NCI-H460 (cell line): ENCODE results near the gene PPFIBP1. TPM values are rescaled to one million over a fixed set of nuclear protein-coding genes. Genes with fewer than 3 reads are reported as not detected.
A peak's percentile ranks its signal among the peaks of the same experiment; 100 is the strongest.
"Not testable (repeated sequence)": the region's sequence is repeated elsewhere in the genome, so short reads cannot be mapped to it uniquely, and the experiment has no call there.

ENCODE experiments used
- DNase-seq: peaks from one replicate; pipeline ENCODE4 v3.0.0-alpha.2; 2016; ENCODE audit warnings: low read depth; ENCODE audit errors: extremely low read depth
- total RNA-seq: library from RNA; depleted of rRNA; stranded (reverse); fragments of >200 nt; shearing (Covaris generic); gene quantifications from 2 replicates; pipeline ENCODE4 v1.2.3, GENCODE V29; 2014

PPFIBP1 gene
- total RNA-seq, 1 experiment from 2014 or later = 75.1 TPM

GRCh38 chr12:27644158-27644845 lies 120.3 kb downstream of the PPFIBP1 start:
- no peak for DNase-seq

DNA sequence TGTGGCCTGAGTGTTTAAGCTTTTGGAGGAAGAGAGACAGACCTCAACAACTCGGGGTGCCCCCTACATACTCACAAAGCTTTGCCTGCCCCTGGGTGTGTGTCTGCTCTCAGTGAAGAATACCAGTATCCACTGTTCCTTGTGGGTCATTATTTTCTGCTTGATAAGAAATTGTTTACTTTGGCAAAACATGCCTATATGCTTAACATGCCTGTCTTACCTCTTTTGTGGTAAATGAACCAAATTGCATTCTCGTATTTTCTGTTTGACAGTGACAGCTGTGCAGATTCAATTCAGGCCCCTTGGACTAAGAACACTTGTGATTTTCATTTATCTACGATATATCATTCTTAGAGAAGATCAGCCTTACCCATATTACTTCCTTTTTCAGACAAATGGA lies 121.7 kb downstream of the PPFIBP1 start:
- DNase-seq = no peak

GRCh38 chr12:27646149-27646548 lies 122.1 kb downstream of the PPFIBP1 start:
- no peak for DNase-seq

DNA sequence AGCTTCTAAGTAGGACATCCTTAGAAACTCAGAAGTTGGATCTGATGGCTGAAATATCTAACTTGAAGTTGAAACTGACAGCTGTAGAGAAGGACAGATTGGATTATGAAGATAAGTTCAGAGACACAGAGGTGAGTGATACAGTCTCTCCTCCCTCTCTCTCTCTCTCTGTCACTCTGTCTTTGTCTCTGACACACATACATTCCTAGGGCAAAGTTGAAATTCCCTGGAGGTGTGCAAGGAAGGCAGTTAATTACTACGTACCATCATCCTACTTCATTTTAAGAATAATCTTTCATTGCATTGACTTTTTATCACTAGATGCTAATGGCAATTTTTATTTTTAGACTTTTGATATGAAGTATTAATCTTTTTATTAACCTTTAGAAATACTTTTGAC lies 126.0 kb downstream of the PPFIBP1 start:
- DNase-seq = no peak

- DNase-seq = no peak
These were observed 127.2 kb downstream of the PPFIBP1 start for GRCh38 chr12:27651201-27651600.

DNA sequence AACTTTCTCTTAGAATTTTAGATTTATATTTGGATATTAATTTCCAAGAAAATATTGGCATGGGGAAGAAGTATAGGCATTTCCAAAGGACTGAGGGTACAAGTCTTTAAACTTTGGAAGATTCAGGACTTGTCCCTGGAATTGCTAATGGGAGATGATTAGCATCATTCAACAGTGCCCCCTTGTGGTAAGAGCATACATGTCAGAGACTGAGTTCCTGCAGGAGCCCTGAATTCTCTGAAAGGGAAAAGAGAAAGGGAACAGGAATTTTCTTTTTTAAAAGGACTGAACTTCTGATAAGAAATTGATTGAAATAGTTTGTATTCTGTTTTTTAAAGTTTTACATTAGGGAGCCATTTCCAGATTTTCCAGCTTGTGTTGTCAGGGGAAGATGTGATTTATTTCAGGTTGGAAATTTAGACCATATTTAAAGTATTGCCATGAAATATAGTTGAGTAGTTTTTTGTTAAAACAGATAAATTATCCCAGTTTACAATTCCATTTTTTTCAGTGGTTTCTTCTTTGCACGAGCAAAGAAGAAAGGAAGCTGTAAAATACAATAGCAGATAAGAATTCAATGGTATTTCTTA lies 128.3 kb downstream of the PPFIBP1 start:
- peak; percentile 72 for DNase-seq

DNA sequence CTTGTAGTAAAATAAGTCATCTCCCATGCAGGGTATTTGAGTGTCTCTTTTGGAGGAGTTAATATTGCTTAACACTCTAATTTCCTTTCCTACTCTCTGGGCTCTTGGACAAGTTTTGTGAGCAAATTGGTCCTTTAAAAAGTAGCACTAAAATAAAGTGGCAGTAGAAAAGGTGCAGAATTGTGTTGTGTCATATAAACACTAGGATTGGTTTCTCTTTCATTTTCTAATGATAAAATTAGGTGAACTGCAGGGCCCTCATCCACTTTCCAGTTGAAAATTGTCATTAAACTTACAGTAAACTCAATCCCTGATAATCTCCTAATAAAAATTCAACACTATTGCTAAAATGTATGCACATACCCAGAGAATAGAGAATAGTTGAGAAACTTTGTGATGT lies 129.7 kb downstream of the PPFIBP1 start:
- no peak for DNase-seq

- DNase-seq = not testable (repeated sequence)
These were observed 131.5 kb downstream of the PPFIBP1 start for GRCh38 chr12:27655476-27655875.

DNA sequence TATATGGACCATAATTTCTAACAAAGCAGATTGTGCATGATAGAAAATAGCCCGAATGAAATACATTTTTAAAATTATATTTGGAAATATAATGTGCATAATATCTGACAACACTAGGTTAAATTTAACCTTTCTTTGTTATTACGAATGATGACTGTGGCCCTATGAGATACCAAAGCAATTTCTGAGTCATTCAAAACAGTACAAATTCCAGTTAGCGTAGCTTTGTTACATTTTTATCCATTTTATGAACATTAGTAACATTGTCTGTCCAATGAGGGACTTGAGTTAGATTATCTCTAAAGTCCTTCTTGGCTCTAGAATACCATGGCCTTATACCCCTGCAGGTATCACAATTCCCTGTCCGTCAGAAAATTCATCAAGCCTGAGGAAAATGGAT lies 133.3 kb downstream of the PPFIBP1 start:
- no peak for DNase-seq

DNA sequence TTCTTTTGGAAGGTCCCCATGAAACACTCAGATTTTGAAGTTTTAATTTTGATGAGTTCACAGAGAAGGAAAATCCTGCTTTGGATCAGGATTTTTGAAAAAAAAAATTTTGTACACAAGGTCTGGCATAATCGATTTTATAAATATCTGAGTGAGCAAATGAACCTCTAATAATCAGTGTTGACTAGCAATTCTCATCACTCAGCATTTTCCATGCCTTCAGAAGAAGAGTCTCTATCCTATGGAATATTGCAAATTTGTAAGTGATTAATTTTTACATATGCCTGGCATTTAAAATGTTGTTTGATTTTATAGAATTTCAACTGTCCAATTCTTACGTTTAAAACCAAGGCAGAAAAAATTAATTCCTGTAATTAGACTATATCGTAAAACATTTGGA lies 141.7 kb downstream of the PPFIBP1 start:
- DNase-seq = no peak

DNA sequence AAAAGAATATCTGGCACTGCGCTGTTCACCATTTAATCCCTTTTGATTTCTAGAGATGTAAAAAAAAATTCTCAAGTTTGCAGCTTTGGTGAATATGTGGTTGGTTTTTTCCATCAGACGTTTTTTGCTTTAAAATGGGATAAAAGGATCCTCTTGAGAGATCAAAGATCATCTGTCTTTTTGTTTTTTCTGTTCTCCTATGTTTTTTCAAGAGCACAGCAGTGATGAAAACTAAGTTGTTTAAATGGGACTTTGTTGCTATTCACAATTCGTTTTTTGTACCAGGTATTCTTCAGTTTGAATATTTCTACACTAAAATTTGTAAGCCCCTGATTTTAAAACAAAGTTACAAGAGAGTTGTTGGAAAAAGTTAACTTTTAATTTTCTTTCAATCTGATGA lies 142.5 kb downstream of the PPFIBP1 start:
- no peak for DNase-seq

DNA sequence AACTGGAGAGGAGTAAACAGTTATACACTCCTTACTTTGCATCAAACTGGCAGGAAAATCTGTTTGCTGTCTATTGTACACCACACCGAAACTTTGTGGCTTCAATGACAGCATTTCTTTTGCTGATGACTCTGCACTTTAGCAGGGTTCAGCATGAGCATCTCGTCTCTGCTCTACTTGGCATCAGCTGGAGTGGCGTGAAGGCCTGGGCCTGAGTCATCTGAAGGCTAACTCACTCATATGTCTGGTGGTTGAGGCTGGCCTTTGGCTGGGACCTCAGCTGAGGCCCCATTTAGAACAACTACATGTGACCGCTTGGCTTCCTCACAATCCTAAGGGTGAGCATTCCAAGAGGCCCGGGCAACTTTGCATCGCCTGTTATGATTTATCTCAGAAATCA lies 143.5 kb downstream of the PPFIBP1 start:
- DNase-seq = no peak

DNA sequence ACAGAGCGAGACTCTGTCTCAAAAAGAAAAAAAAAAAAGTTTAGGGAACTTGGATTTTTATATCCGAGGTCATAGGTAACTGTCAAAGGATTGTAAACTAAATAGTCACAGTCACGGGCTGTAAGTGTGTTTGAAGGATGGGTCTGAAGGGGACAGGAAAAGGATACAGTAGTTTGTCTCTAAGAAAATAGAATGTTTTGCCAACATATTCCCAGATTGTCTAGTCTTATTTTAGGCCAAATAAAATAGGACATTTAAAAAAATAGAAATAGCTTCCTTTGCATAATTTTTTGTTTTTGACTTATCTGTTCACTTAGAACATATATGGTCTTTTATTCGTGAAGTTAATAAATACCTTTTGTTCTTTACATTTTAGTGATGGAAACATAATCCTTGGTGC lies 148.0 kb downstream of the PPFIBP1 start:
- DNase-seq = no peak

GRCh38 chr12:27672643-27673042 lies 148.6 kb downstream of the PPFIBP1 start:
- no peak for DNase-seq

GRCh38 chr12:27673101-27673718 lies 149.2 kb downstream of the PPFIBP1 start:
- DNase-seq = no peak

- DNase-seq = no peak
These were observed 151.0 kb downstream of the PPFIBP1 start for GRCh38 chr12:27674989-27675388.

DNA sequence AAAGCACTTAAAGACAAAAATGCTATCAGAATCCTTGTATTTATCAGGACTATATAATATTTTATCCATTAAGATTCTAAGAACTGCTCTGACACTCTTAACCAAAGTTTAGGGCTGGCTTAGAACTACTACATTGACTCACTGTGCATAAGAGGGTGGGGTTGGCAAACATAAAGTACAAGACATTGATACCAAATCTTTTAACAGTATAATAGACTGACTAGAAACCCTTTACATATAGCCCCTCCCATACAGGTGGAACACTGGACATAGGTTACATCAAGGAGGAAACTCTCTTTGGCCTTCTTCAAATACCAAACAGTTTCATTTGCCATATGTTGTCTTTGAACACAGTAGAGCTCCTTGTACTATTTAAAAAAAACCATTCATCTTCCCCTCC lies 156.6 kb downstream of the PPFIBP1 start:
- no peak for DNase-seq

DNA sequence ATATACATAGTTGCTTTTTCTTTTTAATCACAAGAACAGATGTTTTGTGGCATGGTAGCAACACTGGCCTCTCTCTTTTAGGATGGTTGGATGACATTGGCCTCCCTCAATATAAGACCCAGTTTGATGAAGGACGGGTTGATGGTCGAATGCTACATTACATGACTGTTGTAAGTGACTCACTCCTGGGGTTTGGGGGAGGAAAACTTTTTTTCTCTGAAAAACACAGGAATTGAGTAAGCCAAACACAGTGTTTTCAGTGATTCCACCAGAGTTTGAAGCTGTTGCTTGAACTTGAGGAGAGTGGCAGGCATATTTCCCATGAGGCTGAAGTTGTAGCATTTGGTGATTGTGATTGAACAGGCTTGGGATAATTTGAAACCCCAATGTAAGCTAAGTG lies 158.5 kb downstream of the PPFIBP1 start:
- no peak for DNase-seq

DNA sequence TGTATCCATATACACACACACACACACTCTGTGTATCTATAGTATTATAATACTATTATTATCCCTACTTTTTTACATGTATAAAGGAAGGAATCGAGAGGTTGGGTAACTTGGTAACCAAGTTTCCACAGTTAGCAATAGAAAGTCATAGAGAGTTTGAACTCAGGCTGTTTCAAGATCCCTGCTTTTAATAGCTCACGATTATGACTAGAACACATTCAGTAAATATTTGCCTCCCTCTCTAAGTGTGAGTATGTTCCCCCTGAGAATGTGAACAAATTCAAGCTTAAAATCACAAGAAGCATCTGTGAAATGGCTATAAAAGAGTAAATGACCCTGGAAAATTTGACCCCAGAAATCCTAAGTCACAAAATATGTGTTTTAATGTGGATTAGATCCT lies 161.3 kb downstream of the PPFIBP1 start:
- DNase-seq = no peak

- DNase-seq = no peak
These were observed 162.1 kb downstream of the PPFIBP1 start for GRCh38 chr12:27686147-27686546.

GRCh38 chr12:27688671-27689070 lies 164.7 kb downstream of the PPFIBP1 start:
- DNase-seq = no peak

GRCh38 chr12:27689558-27690180 lies 165.7 kb downstream of the PPFIBP1 start:
- no peak for DNase-seq
